Fibroblast of lung (primary cell): ENCODE data around the gene CCNH. TPM values are rescaled to one million over a fixed set of nuclear protein-coding genes. Genes with fewer than 3 reads are reported as not detected.

Experiments
- DNase-seq, 2 donors: peaks; one replicate each; pipeline versions ENCODE4 v3.0.0 to v3.0.0-alpha.2; 2010; ENCODE audit warnings: low read depth in 2 of 2
- H2AFZ ChIP-seq: 2 replicates; pipeline ENCODE4 v1.5.1; 2012; ENCODE audit warnings: low read length, control low read depth, inconsistent platforms
- H3K27ac ChIP-seq: 2 replicates; pipeline ENCODE4 v1.5.1; 2011; ENCODE audit warnings: low read length, control low read depth; ENCODE audit not compliant: insufficient read depth
- H3K27me3 ChIP-seq: 2 replicates; pipeline ENCODE4 v1.5.1; 2011; ENCODE audit warnings: mild to moderate bottlenecking, low read length; ENCODE audit not compliant: control insufficient read depth, insufficient read depth
- H3K36me3 ChIP-seq: 2 replicates; pipeline ENCODE4 v1.5.1; 2011; ENCODE audit warnings: low read length; ENCODE audit not compliant: control insufficient read depth, insufficient read depth
- H3K4me1 ChIP-seq: 2 replicates; pipeline ENCODE4 v1.5.1; 2011; ENCODE audit warnings: low read length; ENCODE audit not compliant: control insufficient read depth, insufficient read depth; ENCODE audit errors: extremely low read depth
- H3K4me2 ChIP-seq: 2 replicates; pipeline ENCODE4 v1.5.1; 2011; ENCODE audit warnings: low read length, control low read depth; ENCODE audit not compliant: insufficient read depth; ENCODE audit errors: extremely low read depth
- H3K4me3 ChIP-seq, 4 experiments: fragments of 200-600 bp in 1 of 4; sonication (generic) in 1 of 4; replicated peaks in 1 of 4; 2 replicates each; pipeline ENCODE4 v1.5.1; 2011 to 2016; ENCODE audit warnings: low read length in 4 of 4, low read depth in 3 of 4, mild to moderate bottlenecking in 3 of 4, control low read depth in 2 of 4, inconsistent platforms in 1 of 4, mixed read lengths in 1 of 4; ENCODE audit not compliant: insufficient read depth in 1 of 4; ENCODE audit errors: control extremely low read depth in 1 of 4
- H3K79me2 ChIP-seq: 2 replicates; pipeline ENCODE4 v1.5.1; 2012; ENCODE audit warnings: mild to moderate bottlenecking, low read length, inconsistent platforms; ENCODE audit not compliant: control insufficient read depth, insufficient read depth
- H3K9ac ChIP-seq: 2 replicates; pipeline ENCODE4 v1.5.1; 2011; ENCODE audit warnings: mild to moderate bottlenecking, low read length, control low read depth; ENCODE audit not compliant: insufficient read depth
- H3K9me3 ChIP-seq: 2 replicates; pipeline ENCODE4 v1.5.1; 2012; ENCODE audit warnings: low read depth, low read length; ENCODE audit not compliant: control insufficient read depth, insufficient read depth
- H4K20me1 ChIP-seq: 2 replicates; pipeline ENCODE4 v1.5.1; 2011; ENCODE audit warnings: low read length; ENCODE audit not compliant: control insufficient read depth, insufficient read depth; ENCODE audit errors: extremely low read depth
- CTCF ChIP-seq, 2 donors: IDR thresholded peaks in 1 of 2; conservative IDR thresholded peaks in 1 of 2; 1 replicate in 1 of 2; 2 replicates in 1 of 2; pipeline ENCODE4 v1.5.1; 2011 to 2012; ENCODE audit warnings: low read length in 2 of 2, control low read depth in 1 of 2, inconsistent platforms in 1 of 2, low read depth in 1 of 2, mild to moderate bottlenecking in 1 of 2
- EZH2 ChIP-seq: IDR thresholded peaks from 2 replicates; pipeline ENCODE4 v1.5.1; 2012; ENCODE audit warnings: low read length, control low read depth, mild to moderate bottlenecking; ENCODE audit errors: missing control alignments
- polyA plus RNA-seq, 2 donors: library from polyadenylated mRNA; depleted of rRNA in 1 of 2; stranded (reverse) in 1 of 2; unstranded in 1 of 2; fragments of >200 nt; gene quantifications; 2 replicates each; pipeline ENCODE4 v1.2.1, GENCODE V29; 2011 to 2012; ENCODE audit warnings: missing spikeins in 1 of 2
- total RNA-seq: library from RNA; depleted of rRNA; stranded (reverse); fragments of >200 nt; gene quantifications from 2 replicates; pipeline ENCODE4 v1.2.1, GENCODE V29; 2014

Gene CCNH
- total and polyA plus RNA-seq, 2 donors (not counting 1 experiment from before 2014, with no cell fraction given), result 77.6 to 98.7 TPM

DNA sequence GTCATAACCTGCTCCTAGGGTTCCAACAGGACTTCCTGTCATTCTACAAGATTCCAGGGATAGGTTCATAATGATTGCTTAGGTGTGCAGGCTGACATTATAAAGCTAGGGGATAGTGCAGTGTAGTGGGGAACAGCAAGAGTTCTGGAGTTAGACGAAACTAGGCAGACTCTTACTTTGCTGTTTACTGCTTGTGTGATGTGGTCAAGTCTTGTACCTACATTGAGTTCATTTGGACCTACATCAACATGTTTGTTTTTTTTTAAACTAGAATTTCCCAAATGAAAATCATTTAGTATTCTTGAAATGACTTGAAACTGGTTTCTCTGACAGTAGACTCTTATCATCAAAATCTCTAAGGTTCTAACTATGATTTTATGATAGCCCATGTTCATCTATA lies 21.2 kb upstream of the CCNH start:
- Histone ChIP-seq H3K27me3 (peaks cover 4% of the 10 kb centered on the region), H3K27ac (no peak overlapping the region), H3K9me3 (no peaks in the 10 kb centered on the region), H3K4me1 (no peaks in the 10 kb centered on the region), H3K4me3 (no peak overlapping the region), H4K20me1 (no peaks in the 10 kb centered on the region), H3K4me2 (no peak overlapping the region), H3K9ac (no peak overlapping the region), H3K79me2 (no peaks in the 10 kb centered on the region), H2AFZ (no peak overlapping the region), H3K36me3 (no peaks in the 10 kb centered on the region)
- DNase-seq, result no peak
- no peak for TF ChIP-seq CTCF (conservative IDR thresholded peaks at IDR 0.05 in 1 of 2, IDR thresholded peaks at IDR 0.05 in 1 of 2; ENCODE audit: low read depth in 1 of 2, low read length in 2 of 2)
- TF ChIP-seq EZH2, result no peak

- Histone ChIP-seq H4K20me1 (no peaks in the 10 kb centered on the region), H3K27ac (no peak overlapping the region), H3K4me3 (no peak overlapping the region), H3K79me2 (no peaks in the 10 kb centered on the region), H3K4me1 (no peaks in the 10 kb centered on the region), H2AFZ (no peak overlapping the region), H3K9me3 (no peaks in the 10 kb centered on the region), H3K4me2 (no peak overlapping the region), H3K36me3 (no peaks in the 10 kb centered on the region), H3K27me3 (peaks cover 4% of the 10 kb centered on the region), H3K9ac (no peak overlapping the region)
- DNase-seq, result no peak
- TF ChIP-seq CTCF (conservative IDR thresholded peaks at IDR 0.05 in 1 of 2, IDR thresholded peaks at IDR 0.05 in 1 of 2; ENCODE audit: low read depth in 1 of 2, low read length in 2 of 2) (no peak), EZH2 (no peak)
Observed at GRCh38 chr5:87432460-87432859, 19.7 kb upstream of the CCNH start.

DNA sequence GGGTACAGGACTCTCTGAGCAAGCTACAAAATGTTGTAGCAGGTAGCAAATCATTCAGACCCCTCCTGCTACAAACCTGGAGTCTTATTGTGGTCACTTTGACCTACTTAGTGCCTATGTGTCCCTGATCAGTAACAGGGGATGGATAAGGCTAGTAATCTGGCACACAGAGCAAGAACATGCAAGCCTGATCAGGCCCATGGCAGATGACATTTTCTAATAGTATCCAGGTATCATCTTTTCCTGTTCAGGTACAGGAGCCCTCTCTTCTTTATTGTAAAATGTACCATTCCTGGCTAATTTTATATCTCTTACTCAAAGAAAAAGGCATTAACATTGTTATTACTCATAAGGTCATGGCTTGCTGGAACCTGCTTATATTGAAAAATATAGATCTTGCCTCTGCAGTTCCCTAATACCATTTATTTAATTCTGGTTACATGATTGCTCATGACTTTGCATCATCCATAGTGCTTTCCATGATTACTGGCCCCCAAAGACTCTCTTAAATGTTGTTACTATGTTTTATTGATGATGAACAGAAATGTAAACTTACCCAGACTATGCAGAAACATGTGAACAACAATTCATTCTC lies 18.2 kb upstream of the CCNH start:
- H2AFZ ChIP-seq, result no peak overlapping the region
- peaks cover 4% of the 10 kb centered on the region for H3K27me3 ChIP-seq
- H4K20me1 ChIP-seq, result no peaks in the 10 kb centered on the region
- DNase-seq, result no peak
- no peak overlapping the region for H3K4me2 ChIP-seq
- no peak overlapping the region for H3K27ac ChIP-seq
- H3K4me1 ChIP-seq, result no peaks in the 10 kb centered on the region
- H3K79me2 ChIP-seq, result no peaks in the 10 kb centered on the region
- H3K9ac ChIP-seq, result no peak overlapping the region
- no peaks in the 10 kb centered on the region for H3K36me3 ChIP-seq
- H3K9me3 ChIP-seq, result no peaks in the 10 kb centered on the region
- no peak for TF ChIP-seq EZH2
- TF ChIP-seq CTCF (conservative IDR thresholded peaks at IDR 0.05 in 1 of 2, IDR thresholded peaks at IDR 0.05 in 1 of 2; ENCODE audit: low read depth in 1 of 2, low read length in 2 of 2), result no peak
- no peak overlapping the region for H3K4me3 ChIP-seq
